Activated T-helper 9 cell treated with anti-CD3 and anti-CD28 coated beads, Interleukin-2, amount 50 U/mL, for 16 hours (primary cell): ENCODE measurements around the gene FBXW4.
A peak's percentile ranks its signal among the peaks of the same experiment; 100 is the strongest.

Source experiments
- DNase-seq: peaks from one replicate; pipeline ENCODE4 v3.0.0-alpha.2; 2020; ENCODE audit warnings: low read depth

FBXW4 gene

DNA sequence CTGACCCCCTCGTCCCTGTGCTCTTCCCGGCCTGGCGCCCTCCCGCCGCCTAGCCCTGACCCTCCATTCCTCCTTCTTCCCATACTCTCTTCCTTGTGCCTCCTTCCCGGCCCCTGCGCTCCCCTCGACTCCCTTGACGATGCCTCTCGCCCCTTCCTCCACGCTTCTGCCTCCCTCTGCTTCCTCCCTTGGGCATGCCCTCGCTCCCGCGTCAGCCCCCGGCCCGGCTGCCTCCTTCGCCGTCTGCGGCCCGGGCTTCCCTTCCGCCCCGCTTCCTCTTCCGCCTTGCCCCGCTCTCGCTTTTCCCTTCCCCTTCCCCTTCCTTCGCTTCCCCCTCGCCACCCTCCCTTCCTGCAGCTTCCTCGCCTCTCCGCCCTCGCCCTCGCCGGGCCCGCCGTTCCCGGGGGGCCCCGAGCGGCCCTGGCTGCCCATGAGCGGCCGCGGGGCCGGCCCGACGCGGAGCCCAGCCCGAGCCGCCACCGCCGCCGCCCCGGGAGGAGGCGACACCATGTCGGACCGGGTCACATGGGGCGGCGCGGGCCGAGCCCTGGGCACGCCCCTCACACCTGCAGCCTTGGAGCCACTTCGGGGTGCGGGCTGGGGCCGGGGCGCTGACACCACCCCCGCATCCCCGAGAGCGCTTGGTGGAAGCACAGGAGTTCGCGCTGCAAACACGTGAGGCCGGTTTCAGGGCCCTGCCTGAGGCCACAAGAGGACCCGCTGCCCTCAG, at the start of gene FBXW4:
TSS of gene FBXW4 (minus strand) at position 497 of the 730 bp plus-strand sequence. CDS start at position 432, 65 bp downstream.
- peak; percentile 65 for DNase-seq

GRCh38 chr10:101744267-101744666, 49.3 kb upstream of the FBXW4 start:
- DNase-seq: no peak

- no peak for DNase-seq
Observed at GRCh38 chr10:101741938-101742337, 47.0 kb upstream of the FBXW4 start.

DNA sequence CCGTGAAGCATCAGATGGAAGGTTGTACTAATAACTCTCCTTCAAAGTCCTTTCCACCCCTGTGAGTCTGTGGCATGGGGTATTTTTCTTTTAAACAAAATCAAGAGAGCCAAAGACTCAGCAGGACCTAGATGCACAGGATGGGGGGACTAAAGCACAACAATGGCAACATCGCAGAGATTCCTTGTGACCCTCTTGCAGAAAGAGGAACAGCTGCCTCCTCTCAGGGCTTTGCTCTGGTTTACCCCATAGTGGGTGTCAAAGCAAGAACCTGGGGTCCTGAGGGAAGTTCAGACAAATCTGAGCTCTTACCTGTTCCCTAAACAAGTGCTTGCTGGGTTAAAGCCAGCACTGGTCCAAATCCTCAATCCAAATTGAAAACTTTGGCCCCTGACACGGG, 41.7 kb upstream of the FBXW4 start:
- no peak for DNase-seq

DNA sequence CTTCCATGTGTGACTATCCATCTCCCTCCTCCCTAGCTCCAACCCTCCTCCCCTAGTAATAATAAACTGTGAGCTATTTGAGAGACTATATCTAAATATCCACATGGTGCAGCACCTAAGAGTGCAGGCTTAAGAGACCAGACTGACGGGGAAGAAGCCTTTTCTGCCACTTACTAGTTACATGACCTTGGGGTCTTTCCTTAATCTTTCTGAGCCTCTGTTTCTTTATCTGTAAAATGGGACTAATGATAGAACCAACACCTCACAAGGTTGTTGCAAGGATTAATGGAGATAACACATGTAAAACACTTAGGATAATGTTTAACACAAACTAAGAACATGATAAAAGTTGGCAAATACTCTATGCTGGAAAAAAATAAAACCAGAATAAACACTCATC, 37.1 kb upstream of the FBXW4 start:
- no peak for DNase-seq

DNA sequence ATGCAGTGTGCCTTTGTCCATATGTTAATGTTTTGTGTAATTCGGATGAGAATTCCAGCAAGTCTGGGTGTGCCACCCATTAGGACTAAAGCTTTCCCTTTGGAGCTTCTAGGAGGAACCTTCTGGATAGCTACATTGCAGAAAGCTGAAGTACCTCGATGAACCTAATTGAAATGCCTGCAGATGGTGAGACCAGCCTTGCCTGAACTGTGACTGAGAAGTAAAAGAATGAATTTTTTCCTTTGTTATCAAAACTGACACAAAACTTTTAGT, 31.1 kb upstream of the FBXW4 start:
- no peak for DNase-seq

DNA sequence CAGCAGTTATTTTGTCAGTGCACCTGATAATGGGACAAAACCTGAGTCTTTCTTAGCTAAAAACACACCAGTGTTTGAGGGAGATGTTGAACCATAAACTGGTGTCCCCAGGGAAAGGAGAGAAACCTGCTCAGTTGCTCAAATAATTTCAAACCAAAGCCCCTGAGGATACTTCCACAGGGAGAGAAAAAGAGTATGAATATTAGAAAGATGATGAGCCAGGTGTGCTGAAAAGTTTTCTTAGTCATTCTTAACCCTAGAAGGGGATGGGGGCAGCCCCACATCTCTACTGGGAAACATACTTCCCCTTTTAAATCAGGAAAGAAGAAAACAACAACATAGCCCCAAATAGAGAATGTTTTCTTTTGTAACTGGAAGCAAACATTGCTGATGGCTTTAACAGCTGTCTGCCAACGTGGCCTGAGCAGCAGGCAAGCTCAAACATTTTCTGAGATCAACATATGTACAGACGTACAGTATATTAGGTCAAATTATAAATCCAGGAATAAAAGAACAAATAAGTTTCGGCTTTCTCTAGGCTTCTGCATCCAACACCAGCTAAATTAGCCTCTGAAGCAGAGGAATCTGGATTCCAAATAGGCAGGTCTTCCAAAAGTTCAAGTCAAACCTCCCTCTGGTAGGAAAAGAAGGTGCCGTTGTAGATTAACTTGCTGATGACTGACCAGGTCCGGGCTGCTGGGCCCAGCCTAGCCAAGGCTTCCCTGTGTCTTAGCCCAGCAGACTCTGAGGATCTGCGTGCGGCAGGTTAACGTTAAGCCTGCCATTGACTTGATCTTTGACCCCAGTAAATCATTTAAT, 30.5 kb upstream of the FBXW4 start:
- no peak for DNase-seq

DNA sequence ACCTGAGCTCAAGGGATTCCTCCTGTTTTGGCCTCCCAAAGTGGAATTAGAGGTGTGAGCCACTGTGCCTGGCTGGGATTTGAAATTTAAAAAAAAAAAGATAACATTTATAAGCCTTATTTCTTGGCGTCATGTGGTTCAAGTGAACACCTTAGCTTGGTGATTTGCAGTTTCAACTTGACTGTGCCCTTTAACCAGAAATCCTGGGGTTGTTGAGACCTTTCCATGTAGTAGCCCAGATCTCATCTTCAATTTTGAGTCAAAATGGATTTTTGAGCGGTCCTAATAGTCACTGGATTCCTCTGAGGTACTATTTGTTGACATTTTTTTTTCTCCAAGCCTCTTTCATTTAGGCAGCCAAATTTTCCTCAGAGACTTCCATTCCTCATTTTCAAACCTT, 29.5 kb upstream of the FBXW4 start:
- no peak for DNase-seq

DNA sequence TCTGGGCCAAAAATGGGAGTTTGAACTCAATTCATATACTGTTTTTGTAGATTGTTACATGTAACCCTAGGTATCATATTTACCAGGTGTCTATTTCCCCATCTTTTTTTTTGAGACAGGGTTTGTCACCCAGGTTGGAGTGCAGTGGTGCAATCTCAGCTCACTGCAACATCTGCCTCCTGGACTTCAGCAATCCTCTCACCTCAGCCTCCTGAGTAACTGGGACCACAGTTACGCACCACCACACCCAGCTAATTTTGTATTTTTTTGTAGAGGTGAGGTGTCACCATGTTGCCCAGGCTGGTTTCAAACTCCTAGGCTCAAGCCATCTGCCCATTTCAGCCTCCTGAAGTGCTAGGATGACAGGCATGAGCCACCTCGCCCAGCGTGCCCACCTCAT, 28.2 kb upstream of the FBXW4 start:
- DNase-seq: no peak

GRCh38 chr10:101721806-101722205, 26.8 kb upstream of the FBXW4 start:
- no peak for DNase-seq

DNA sequence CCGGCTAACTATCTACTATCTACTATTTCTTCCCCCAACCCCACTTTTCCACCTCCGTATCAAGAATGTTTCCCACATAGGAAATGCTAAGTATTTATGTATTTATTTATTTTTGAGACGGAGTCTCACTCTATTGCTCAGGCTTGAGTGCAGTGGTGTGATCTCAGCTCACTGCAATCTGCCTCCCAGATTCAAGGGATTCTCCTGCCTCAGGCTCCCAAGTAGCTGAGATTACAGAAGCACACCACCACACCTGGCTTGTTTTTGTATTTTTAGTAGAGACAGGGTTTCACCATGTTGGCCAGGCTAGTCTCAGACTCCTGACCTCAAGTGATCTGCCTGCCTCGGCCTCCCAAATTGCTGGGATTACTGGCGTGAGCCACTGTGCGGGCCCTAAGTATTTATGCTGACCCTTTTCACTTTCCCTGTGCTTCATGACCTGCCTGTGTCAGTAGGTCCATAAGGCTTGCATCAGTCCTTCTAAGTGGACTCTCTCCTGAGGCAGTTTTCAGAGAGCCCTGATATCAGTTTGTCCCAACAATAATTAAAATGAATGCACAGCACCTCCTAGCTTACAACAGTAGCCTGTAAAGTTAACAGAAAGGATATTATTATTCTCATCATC, 25.7 kb upstream of the FBXW4 start:
- no peak for DNase-seq

DNA sequence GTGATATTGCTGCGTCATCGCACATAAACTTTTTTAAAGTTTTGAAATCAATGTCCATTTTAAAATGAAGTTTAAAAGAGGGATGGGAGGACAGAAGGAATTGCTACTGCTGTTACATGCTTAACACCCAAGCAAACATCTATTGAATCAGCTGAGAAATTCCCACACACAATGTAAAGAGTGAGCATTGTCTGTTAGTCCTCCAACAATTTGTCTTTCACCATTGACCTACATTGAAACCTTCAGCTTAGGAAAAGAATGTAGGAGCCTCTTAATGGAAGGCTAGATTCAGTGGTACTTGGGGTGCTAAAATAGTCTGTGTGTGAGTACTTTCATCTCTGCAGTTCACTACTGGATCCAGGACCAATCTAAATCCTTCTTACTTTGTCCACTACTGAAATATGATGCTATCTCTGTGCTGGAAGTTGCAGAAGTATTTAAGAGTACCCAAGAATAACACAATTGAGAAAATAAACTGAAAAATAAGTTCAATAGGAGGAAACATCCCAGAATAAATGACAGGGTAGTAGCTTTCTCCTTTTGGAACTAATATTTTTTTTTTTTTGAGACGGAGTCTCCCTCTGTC, 23.8 kb upstream of the FBXW4 start:
- DNase-seq: no peak

GRCh38 chr10:101716891-101717659, 22.1 kb upstream of the FBXW4 start:
- no peak for DNase-seq

DNA sequence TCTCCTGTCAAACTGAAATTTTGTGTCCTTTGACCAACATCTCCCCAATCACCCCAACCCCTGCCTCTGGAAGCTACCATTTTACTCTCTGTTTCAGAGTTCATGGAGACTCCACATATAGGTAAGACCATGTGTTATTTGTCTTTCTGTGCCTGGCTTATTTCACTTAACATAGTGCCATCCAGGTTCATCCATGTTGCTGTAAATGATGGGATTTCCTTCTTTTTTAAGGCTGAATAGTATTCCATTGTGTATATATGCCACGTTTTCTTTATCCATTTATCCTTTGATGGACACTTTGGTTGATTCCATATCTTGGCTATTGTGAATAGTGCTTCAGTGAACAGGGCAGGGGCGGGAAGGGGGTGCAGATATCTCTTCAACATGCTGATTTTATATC, 18.0 kb upstream of the FBXW4 start:
- DNase-seq: no peak

- DNase-seq: no peak
Observed at GRCh38 chr10:101710793-101711192, 15.8 kb upstream of the FBXW4 start.

DNA sequence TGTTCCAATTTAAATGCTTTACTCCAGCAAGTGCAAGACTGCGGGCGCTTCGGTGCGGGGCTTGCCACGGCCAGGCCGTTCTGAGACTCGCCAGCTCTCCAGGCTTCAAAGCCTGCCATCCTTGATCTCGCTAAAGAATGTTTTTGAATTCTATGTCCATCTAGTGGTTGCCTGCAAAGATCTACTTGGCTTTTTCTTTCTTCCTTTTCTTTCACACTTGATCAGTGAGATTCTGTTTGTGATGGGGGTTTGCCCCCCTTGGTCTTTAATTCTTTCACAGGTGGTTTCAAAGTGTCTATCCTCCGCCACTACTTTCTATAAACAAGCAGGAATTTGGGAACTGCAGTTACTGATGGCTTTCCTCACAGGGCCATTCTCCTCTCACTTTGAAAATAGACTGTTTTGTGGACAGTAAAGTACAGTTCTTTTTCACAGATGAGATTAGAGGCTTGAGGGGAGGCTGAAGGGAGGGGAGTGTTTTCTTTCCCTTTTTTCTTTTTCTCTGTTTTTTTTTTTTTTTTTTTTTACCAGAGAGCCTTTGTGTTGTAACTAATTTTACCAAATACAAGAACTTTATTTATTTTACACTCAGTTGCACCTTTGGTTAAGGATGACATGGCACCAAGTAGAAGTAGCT, 15.2 kb upstream of the FBXW4 start:
- DNase-seq: no peak

GRCh38 chr10:101709359-101710058, 14.5 kb upstream of the FBXW4 start:
- no peak for DNase-seq

DNA sequence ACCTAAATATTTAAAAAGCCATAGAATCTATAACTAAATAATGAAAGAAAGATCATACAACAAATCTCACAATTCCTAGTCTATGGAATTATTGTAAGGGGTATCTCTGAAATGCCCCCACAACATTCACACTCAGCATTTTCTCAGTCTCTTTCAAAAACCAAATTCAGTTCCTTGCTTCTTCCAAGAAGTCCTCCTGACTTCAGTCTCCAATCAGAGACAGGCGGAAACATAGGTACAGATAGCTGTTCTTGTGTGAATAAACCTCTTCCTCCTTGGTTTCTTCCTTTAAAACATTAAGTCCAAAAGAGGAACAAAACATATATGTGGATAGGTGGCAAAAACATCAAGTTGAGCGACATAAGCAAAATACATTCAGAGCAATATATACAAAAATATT, 13.9 kb upstream of the FBXW4 start:
- no peak for DNase-seq

- DNase-seq: no peak
Observed at GRCh38 chr10:101708073-101708472, 13.1 kb upstream of the FBXW4 start.

GRCh38 chr10:101704331-101704730, 9.4 kb upstream of the FBXW4 start:
- DNase-seq: no peak

DNA sequence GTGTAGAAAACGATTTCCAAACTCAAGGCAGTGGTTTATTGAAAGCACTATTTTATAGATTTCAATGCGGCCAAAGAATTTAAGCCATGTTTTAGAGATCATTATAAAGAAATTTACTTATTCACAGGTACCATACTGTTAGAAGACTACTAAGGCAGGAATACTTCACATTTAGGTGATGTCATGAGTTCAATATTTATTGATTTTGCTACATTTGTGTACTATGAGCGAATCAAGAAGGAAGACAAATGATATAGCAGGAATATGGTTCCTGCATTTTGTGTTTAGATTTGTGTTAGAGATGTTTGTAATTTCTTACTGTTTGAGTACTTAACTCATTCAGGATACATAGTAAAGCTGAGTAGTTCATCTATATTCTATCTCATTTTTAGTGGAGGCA, 1.7 kb upstream of the FBXW4 start:
- no peak for DNase-seq
